KMS-11 (cell line): Measurements from ENCODE around the gene FMC1.

Experiments used
- H2AFZ ChIP-seq: fragments of 200-600 bp; sonication (generic); 2 replicates; pipeline ENCODE4 v1.6.1; 2016; ENCODE audit warnings: antibody characterized with exemption, mixed run types, low read depth
- H3K27ac ChIP-seq: fragments of 200-600 bp; sonication (generic); 2 replicates; pipeline ENCODE4 v1.6.1; 2016; ENCODE audit warnings: mild to moderate bottlenecking, mixed run types
- H3K27me3 ChIP-seq: fragments of 200-600 bp; sonication (generic); 2 replicates; pipeline ENCODE4 v1.6.1; 2017; ENCODE audit warnings: mild to moderate bottlenecking, low read depth, mixed run types, moderate library complexity; ENCODE audit not compliant: insufficient read depth
- H3K36me3 ChIP-seq: fragments of 200-600 bp; sonication (generic); 2 replicates; pipeline ENCODE4 v1.6.1; 2017; ENCODE audit warnings: mild to moderate bottlenecking, mixed run types; ENCODE audit not compliant: insufficient read depth
- H3K4me1 ChIP-seq: fragments of 200-600 bp; sonication (generic); 2 replicates; pipeline ENCODE4 v1.6.1; 2016; ENCODE audit warnings: mild to moderate bottlenecking, low read depth, mixed run types; ENCODE audit not compliant: poor library complexity, severe bottlenecking
- H3K4me2 ChIP-seq: fragments of 200-600 bp; sonication (generic); 2 replicates; pipeline ENCODE4 v1.7.0; 2016; ENCODE audit warnings: mild to moderate bottlenecking, mixed run types
- H3K4me3 ChIP-seq: fragments of 200-600 bp; sonication (generic); IDR thresholded peaks from 2 replicates; pipeline ENCODE4 v1.6.1; 2017; ENCODE audit warnings: low read depth, low read length, mixed read lengths; ENCODE audit not compliant: insufficient read depth
- H3K79me2 ChIP-seq: fragments of 200-600 bp; sonication (generic); 2 replicates; pipeline ENCODE4 v1.6.1; 2016; ENCODE audit warnings: low read depth, mixed run types; ENCODE audit not compliant: insufficient read depth
- H3K9ac ChIP-seq: fragments of 200-600 bp; sonication (generic); 2 replicates; pipeline ENCODE4 v1.6.1; 2016; ENCODE audit warnings: mild to moderate bottlenecking, mixed run types
- H4K20me1 ChIP-seq: fragments of 200-600 bp; sonication (generic); 2 replicates; pipeline ENCODE4 v1.6.1; 2016; ENCODE audit warnings: mild to moderate bottlenecking, mixed run types; ENCODE audit not compliant: insufficient read depth
- TF ChIP-seq, protein P1 (sequence below): fragments of 200-600 bp; sonication (generic); conservative IDR thresholded peaks from 2 replicates; pipeline ENCODE4 v1.6.1; 2017; ENCODE audit warnings: low read depth, mild to moderate bottlenecking, antibody characterized with exemption, low read length, moderate library complexity, mixed read lengths

FMC1 gene

DNA sequence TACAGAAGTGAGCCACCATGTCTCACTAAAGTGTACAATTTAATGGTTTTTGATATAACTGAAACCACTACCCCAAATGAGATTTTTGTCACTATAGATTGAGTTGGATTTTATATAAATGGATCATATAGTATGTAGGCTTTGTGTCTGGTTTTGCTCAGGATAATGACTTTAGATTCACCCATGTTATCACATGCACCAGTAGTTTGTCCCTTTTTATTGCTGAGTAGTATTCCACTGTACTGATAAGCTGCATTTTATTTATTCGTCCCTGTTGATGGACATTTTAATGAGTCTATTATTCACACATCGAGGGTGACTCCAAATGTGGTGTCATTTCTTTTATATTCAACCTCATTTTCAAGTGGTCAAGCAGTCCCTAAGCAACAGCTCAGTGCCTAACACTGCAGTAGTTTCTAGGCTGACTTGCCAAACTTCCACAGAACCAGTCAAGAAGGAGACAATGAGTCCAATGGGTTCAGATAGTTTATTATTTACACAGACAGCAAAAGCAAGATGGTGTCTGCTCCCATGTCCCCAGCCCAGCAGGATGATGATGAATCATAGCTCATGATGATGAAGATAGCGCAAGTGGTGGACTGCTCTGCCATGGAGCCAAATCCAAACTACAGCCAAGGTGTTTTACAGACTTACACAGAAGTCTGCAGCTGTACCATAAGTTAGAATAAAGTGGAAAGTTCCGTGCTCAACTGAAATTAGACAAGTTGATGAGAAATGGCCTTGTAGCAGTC, 6.6 kb upstream of the FMC1 start:
- Histone ChIP-seq H3K9ac (no peak overlapping the region), H3K27ac (no peak overlapping the region), H3K4me1 (peaks cover 4% of the 10 kb centered on the region), H3K27me3 (no peaks in the 10 kb centered on the region), H2AFZ (no peak overlapping the region), H3K4me2 (no peak overlapping the region), H4K20me1 (no peaks in the 10 kb centered on the region), H3K79me2 (no peaks in the 10 kb centered on the region), H3K36me3 (no peaks in the 10 kb centered on the region), H3K4me3 (no peak overlapping the region)
- TF ChIP-seq, protein P1, sequence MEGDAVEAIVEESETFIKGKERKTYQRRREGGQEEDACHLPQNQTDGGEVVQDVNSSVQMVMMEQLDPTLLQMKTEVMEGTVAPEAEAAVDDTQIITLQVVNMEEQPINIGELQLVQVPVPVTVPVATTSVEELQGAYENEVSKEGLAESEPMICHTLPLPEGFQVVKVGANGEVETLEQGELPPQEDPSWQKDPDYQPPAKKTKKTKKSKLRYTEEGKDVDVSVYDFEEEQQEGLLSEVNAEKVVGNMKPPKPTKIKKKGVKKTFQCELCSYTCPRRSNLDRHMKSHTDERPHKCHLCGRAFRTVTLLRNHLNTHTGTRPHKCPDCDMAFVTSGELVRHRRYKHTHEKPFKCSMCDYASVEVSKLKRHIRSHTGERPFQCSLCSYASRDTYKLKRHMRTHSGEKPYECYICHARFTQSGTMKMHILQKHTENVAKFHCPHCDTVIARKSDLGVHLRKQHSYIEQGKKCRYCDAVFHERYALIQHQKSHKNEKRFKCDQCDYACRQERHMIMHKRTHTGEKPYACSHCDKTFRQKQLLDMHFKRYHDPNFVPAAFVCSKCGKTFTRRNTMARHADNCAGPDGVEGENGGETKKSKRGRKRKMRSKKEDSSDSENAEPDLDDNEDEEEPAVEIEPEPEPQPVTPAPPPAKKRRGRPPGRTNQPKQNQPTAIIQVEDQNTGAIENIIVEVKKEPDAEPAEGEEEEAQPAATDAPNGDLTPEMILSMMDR: no peak

DNA sequence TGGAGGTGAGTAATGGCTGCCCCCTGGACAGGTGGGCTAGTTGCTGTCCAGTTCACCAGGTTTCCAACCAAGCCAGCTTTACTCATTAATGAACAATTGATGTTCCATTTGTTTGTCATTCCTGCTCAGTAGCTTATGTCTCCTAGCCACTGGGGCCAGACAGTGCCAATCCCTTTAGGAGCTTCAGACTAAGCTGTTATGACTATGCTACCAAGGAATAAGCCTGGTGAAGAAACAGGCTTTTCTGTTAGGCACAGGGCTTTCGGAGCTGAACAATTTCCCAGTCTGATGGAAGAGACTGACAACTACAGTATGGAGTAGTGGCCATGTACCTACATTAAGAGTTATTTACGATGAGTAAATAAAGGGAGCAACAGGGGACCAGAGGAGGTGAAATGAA, 2.1 kb upstream of the FMC1 start:
- no peaks in the 10 kb centered on the region for H3K36me3 ChIP-seq
- H3K4me3 ChIP-seq: no peak overlapping the region
- peaks cover 12% of the 10 kb centered on the region for H3K4me1 ChIP-seq
- peaks cover 20% of the 10 kb centered on the region for H3K79me2 ChIP-seq
- TF ChIP-seq, protein P1: no peak
- H3K27me3 ChIP-seq: no peaks in the 10 kb centered on the region
- H2AFZ ChIP-seq: peak overlapping the region; percentile 90
- H3K4me2 ChIP-seq: no peak overlapping the region
- no peak overlapping the region for H3K9ac ChIP-seq
- no peaks in the 10 kb centered on the region for H4K20me1 ChIP-seq
- H3K27ac ChIP-seq: no peak overlapping the region

DNA sequence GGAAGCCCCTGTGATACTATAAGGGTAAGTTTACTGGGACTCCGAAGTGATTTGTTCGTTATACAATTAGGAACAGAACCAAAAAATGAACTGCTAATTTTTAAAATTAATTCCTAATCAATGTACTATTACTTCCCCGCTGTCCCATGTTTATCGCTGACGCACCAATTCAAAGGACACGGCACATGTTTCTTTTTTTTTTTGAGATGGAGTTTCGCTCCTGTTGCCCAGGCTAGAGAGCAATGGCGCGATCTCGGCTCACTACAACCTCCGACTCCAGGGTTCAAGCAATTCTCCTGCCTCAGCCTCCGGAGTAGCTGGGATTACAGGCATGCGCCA, 1.5 kb upstream of the FMC1 start:
- peaks cover 20% of the 10 kb centered on the region for H3K79me2 ChIP-seq
- peak overlapping the region; percentile 96; the same call in 1 of the 2 replicates for H3K9ac ChIP-seq
- no peaks in the 10 kb centered on the region for H3K27me3 ChIP-seq
- TF ChIP-seq, protein P1: no peak
- H2AFZ ChIP-seq: peak overlapping the region; percentile 90
- peak overlapping the region; percentile 95 for H3K27ac ChIP-seq
- peak overlapping the region; percentile 22; the same call in 1 of the 2 replicates for H3K4me2 ChIP-seq
- no peak overlapping the region for H3K4me3 ChIP-seq
- no peaks in the 10 kb centered on the region for H4K20me1 ChIP-seq
- H3K4me1 ChIP-seq: peaks cover 12% of the 10 kb centered on the region
- no peaks in the 10 kb centered on the region for H3K36me3 ChIP-seq

DNA sequence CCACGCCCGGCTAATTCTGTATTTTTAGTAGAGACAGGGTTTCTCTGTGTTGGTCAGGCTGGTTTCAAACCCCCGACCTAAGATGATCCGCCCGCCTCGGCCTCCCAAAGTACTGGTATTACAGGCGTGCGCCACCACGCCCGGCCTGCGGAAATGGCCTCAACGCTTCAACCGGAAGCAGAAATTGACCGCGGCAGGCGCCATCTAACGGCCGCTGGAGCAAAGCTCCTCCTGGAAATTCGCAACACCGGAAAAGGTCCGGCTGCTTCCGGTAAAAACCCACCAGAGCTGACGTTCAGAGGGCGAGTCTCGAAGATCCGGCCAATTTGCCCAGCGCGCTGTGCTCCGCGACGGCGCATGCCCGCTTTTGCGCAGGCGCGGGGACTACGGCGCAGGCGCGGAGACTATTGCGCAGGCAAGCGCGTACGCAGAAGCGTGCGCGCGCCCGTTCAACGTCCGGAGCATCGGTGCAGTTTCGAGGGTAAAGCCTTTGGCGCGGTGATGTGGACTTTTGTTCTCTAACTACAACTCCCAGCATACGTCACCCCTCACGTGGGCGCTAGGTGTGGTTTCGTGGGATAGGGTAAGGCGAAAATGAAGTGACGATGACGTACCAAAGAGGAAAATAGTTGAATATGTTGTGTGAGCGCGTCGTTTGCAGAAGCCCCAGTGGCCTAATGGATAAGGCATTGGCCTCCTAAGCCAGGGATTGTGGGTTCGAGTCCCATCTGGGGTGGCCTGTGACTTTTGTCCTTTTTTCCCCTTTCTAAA, 915 bp upstream of the FMC1 start:
- Histone ChIP-seq H3K27ac (peak overlapping the region; percentile 95), H4K20me1 (no peaks in the 10 kb centered on the region), H3K79me2 (peaks cover 20% of the 10 kb centered on the region), H2AFZ (peak overlapping the region; percentile 90), H3K4me1 (peaks cover 12% of the 10 kb centered on the region), H3K27me3 (no peaks in the 10 kb centered on the region), H3K4me3 (peak overlapping the region; percentile 4), H3K4me2 (peak overlapping the region; percentile 90), H3K36me3 (no peaks in the 10 kb centered on the region), H3K9ac (peak overlapping the region; percentile 96)
- TF ChIP-seq, protein P1: peak; percentile 82
